Measurements from ENCODE around the gene MAEA.
"Not testable (repeated sequence)": the region's sequence is repeated elsewhere in the genome, so short reads cannot be mapped to it uniquely, and the experiment has no call there.

The MAEA gene

GRCh38 chr4:1317177-1318045, 27.7 kb downstream of the MAEA start:
- in situ Hi-C loops (cut with HindIII; ENCODE audit: low sequenced_read_pairs): no loop called here

- in situ Hi-C loops (cut with HindIII; ENCODE audit: low sequenced_read_pairs): no loop called here
Measured at GRCh38 chr4:1318046-1318375, 28.3 kb downstream of the MAEA start.

- in situ Hi-C loops (cut with HindIII; ENCODE audit: low sequenced_read_pairs): no loop called here
Measured at GRCh38 chr4:1318488-1319213, 29.0 kb downstream of the MAEA start.

GRCh38 chr4:1321486-1321885, 31.8 kb downstream of the MAEA start:
- in situ Hi-C loops (cut with HindIII; ENCODE audit: low sequenced_read_pairs): no loop called here

- in situ Hi-C loops (cut with HindIII; ENCODE audit: low sequenced_read_pairs): no loop called here
Measured at GRCh38 chr4:1321946-1322650, 32.4 kb downstream of the MAEA start.

- in situ Hi-C loops (cut with HindIII; ENCODE audit: low sequenced_read_pairs): no loop called here
Measured at GRCh38 chr4:1323280-1323634, 33.6 kb downstream of the MAEA start.

GRCh38 chr4:1323635-1324442, 34.1 kb downstream of the MAEA start:
- in situ Hi-C loops (cut with HindIII; ENCODE audit: low sequenced_read_pairs): no loop called here

- in situ Hi-C loops (cut with HindIII; ENCODE audit: low sequenced_read_pairs): not testable (repeated sequence)
Measured at GRCh38 chr4:1324443-1325175, 34.9 kb downstream of the MAEA start.

- in situ Hi-C loops (cut with HindIII; ENCODE audit: low sequenced_read_pairs): no loop called here
Measured at GRCh38 chr4:1325176-1325480, 35.4 kb downstream of the MAEA start.

GRCh38 chr4:1325681-1326635, 36.3 kb downstream of the MAEA start:
- in situ Hi-C loops (cut with HindIII; ENCODE audit: low sequenced_read_pairs): no loop called here

- in situ Hi-C loops (cut with HindIII; ENCODE audit: low sequenced_read_pairs): no loop called here
Measured at GRCh38 chr4:1326751-1327525, 37.2 kb downstream of the MAEA start.

- in situ Hi-C loops (cut with HindIII; ENCODE audit: low sequenced_read_pairs): no loop called here
Measured at GRCh38 chr4:1327526-1328266, 38.0 kb downstream of the MAEA start.

GRCh38 chr4:1328267-1329155, 38.8 kb downstream of the MAEA start:
- in situ Hi-C loops (cut with HindIII; ENCODE audit: low sequenced_read_pairs): no loop called here

GRCh38 chr4:1329408-1330371, 40.0 kb downstream of the MAEA start:
- in situ Hi-C loops (cut with HindIII; ENCODE audit: low sequenced_read_pairs): loop anchor here (5.0 kb wide), 1 partner anchor 87 kb away; no protein-coding TSS in a partner anchor

GRCh38 chr4:1330761-1331590, 41.3 kb downstream of the MAEA start:
- in situ Hi-C loops (cut with HindIII; ENCODE audit: low sequenced_read_pairs): loop anchor here (5.0 kb wide), 1 partner anchor 89 kb away; no protein-coding TSS in a partner anchor
